ENCODE results near the gene PLAAT4.
"Not testable (repeated sequence)": the region's sequence is repeated elsewhere in the genome, so short reads cannot be mapped to it uniquely, and the experiment has no call there.

PLAAT4 gene

GRCh38 chr11:63521896-63522295 lies 14.7 kb upstream of the PLAAT4 start:
- Histone ChIP-seq H3K36me3 (replicated peaks) (no peaks in the 10 kb centered on the region), H3K4me3 (no peak overlapping the region), H3K9me3 (peaks cover 14% of the 10 kb centered on the region), H3K4me1 (peaks cover 5% of the 10 kb centered on the region), H3K27me3 (ENCODE audit: low read depth) (no peaks in the 10 kb centered on the region)
- DNase-seq (ENCODE audit: low spot score in 2 of 2), result no peak
- in situ Hi-C loops (cut with MboI; ENCODE audit: low sequenced_read_pairs), result no loop called here

- Histone ChIP-seq H3K4me1 (peaks cover 14% of the 10 kb centered on the region), H3K36me3 (replicated peaks) (no peaks in the 10 kb centered on the region), H3K27me3 (ENCODE audit: low read depth) (no peaks in the 10 kb centered on the region), H3K9me3 (peaks cover 14% of the 10 kb centered on the region), H3K4me3 (no peak overlapping the region)
- in situ Hi-C loops (cut with MboI; ENCODE audit: low sequenced_read_pairs), result no loop called here
- no peak for DNase-seq (ENCODE audit: low spot score in 2 of 2)
Observed at GRCh38 chr11:63523151-63523550, 13.5 kb upstream of the PLAAT4 start.

GRCh38 chr11:63527667-63528066 lies 8.9 kb upstream of the PLAAT4 start:
- Histone ChIP-seq H3K27me3 (ENCODE audit: low read depth) (no peaks in the 10 kb centered on the region), H3K4me1 (peaks cover 44% of the 10 kb centered on the region), H3K9me3 (peaks cover 11% of the 10 kb centered on the region), H3K36me3 (replicated peaks) (no peaks in the 10 kb centered on the region), H3K4me3 (0 out of 2 replicates have a peak overlapping the region, but pooled peaks have one; percentile 2)
- in situ Hi-C loops (cut with MboI; ENCODE audit: low sequenced_read_pairs), result no loop called here
- DNase-seq (ENCODE audit: low spot score in 2 of 2), result peak in 1 of 2 experiments; percentile 31

- H3K4me3 ChIP-seq; in situ Hi-C loops (cut with MboI; ENCODE audit: low sequenced_read_pairs); H3K27me3 ChIP-seq (ENCODE audit: low read depth); H3K36me3 ChIP-seq (replicated peaks): not testable (repeated sequence)
- Histone ChIP-seq H3K9me3 (peaks cover 11% of the 10 kb centered on the region), H3K4me1 (peaks cover 49% of the 10 kb centered on the region)
- peak in 1 of 2 experiments; percentile 66 for DNase-seq (ENCODE audit: low spot score in 2 of 2)
Observed at GRCh38 chr11:63528156-63528555, 8.5 kb upstream of the PLAAT4 start.

GRCh38 chr11:63528729-63529278 lies 7.8 kb upstream of the PLAAT4 start:
- H3K27me3 ChIP-seq (ENCODE audit: low read depth); DNase-seq (ENCODE audit: low spot score in 2 of 2); H3K36me3 ChIP-seq (replicated peaks); H3K9me3 ChIP-seq; in situ Hi-C loops (cut with MboI; ENCODE audit: low sequenced_read_pairs); H3K4me3 ChIP-seq: not testable (repeated sequence)
- H3K4me1 ChIP-seq, result peaks cover 56% of the 10 kb centered on the region

- DNase-seq (ENCODE audit: low spot score in 2 of 2); H3K27me3 ChIP-seq (ENCODE audit: low read depth); H3K9me3 ChIP-seq; H3K36me3 ChIP-seq (replicated peaks); in situ Hi-C loops (cut with MboI; ENCODE audit: low sequenced_read_pairs): not testable (repeated sequence)
- Histone ChIP-seq H3K4me1 (peaks cover 61% of the 10 kb centered on the region), H3K4me3 (peak overlapping the region; percentile 2; the same call in 1 of the 2 replicates)
Observed at GRCh38 chr11:63529373-63529772, 7.2 kb upstream of the PLAAT4 start.

- Histone ChIP-seq H3K36me3 (replicated peaks) (no peaks in the 10 kb centered on the region), H3K27me3 (ENCODE audit: low read depth) (no peaks in the 10 kb centered on the region), H3K4me1 (peaks cover 64% of the 10 kb centered on the region), H3K9me3 (no peaks in the 10 kb centered on the region), H3K4me3 (peak overlapping the region; percentile 2)
- DNase-seq (ENCODE audit: low spot score in 2 of 2), result peak; percentile 77 to 83
- in situ Hi-C loops (cut with MboI; ENCODE audit: low sequenced_read_pairs), result loop anchor here (5.0 kb wide), 1 partner anchor 82 kb away; the partner anchor contains the start of gene PLAAT3
Observed at GRCh38 chr11:63530021-63530420, 6.6 kb upstream of the PLAAT4 start.

GRCh38 chr11:63531074-63531792 lies 5.4 kb upstream of the PLAAT4 start:
- in situ Hi-C loops (cut with MboI; ENCODE audit: low sequenced_read_pairs), result loop anchor here (5.0 kb wide), 1 partner anchor 81 kb away; the partner anchor contains the start of gene PLAAT3
- peaks cover 64% of the 10 kb centered on the region for H3K4me1 ChIP-seq

GRCh38 chr11:63532117-63532516 lies 4.5 kb upstream of the PLAAT4 start:
- no peak overlapping the region for H3K4me3 ChIP-seq
- no peaks in the 10 kb centered on the region for H3K9me3 ChIP-seq
- in situ Hi-C loops (cut with MboI; ENCODE audit: low sequenced_read_pairs), result loop anchor here (5.0 kb wide), 1 partner anchor 80 kb away; the partner anchor contains the start of gene PLAAT3
- DNase-seq (ENCODE audit: low spot score in 2 of 2), result peak in 1 of 2 experiments; percentile 94
- no peaks in the 10 kb centered on the region for H3K36me3 ChIP-seq (replicated peaks)
- peaks cover 68% of the 10 kb centered on the region for H3K4me1 ChIP-seq
- H3K27me3 ChIP-seq (ENCODE audit: low read depth), result no peaks in the 10 kb centered on the region

More at GRCh38 chr11:63531074-63531792, 5.4 kb upstream of the PLAAT4 start:
- H3K9me3 ChIP-seq; H3K4me3 ChIP-seq; H3K36me3 ChIP-seq (replicated peaks); H3K27me3 ChIP-seq (ENCODE audit: low read depth): not testable (repeated sequence)
- peak; percentile 76 to 77 for DNase-seq (ENCODE audit: low spot score in 2 of 2)

GRCh38 chr11:63532799-63533475 lies 3.7 kb upstream of the PLAAT4 start:
- H3K4me3 ChIP-seq, result no peak overlapping the region
- H3K27me3 ChIP-seq (ENCODE audit: low read depth), result no peaks in the 10 kb centered on the region
- H3K9me3 ChIP-seq, result no peaks in the 10 kb centered on the region
- DNase-seq (ENCODE audit: low spot score in 2 of 2), result peak; percentile 35 to 53
- no peaks in the 10 kb centered on the region for H3K36me3 ChIP-seq (replicated peaks)
- in situ Hi-C loops (cut with MboI; ENCODE audit: low sequenced_read_pairs), result loop anchor here (5.0 kb wide), 1 partner anchor 79 kb away; the partner anchor contains the start of gene PLAAT3
- H3K4me1 ChIP-seq, result peaks cover 60% of the 10 kb centered on the region

- no peak for DNase-seq (ENCODE audit: low spot score in 2 of 2)
- no peak overlapping the region for H3K4me3 ChIP-seq
- no peaks in the 10 kb centered on the region for H3K9me3 ChIP-seq
- H3K27me3 ChIP-seq (ENCODE audit: low read depth), result no peaks in the 10 kb centered on the region
- peaks cover 52% of the 10 kb centered on the region for H3K4me1 ChIP-seq
- in situ Hi-C loops (cut with MboI; ENCODE audit: low sequenced_read_pairs), result loop anchor here (5.0 kb wide), 1 partner anchor 78 kb away; the partner anchor contains the start of gene PLAAT3
- no peaks in the 10 kb centered on the region for H3K36me3 ChIP-seq (replicated peaks)
Observed at GRCh38 chr11:63534076-63534475, 2.5 kb upstream of the PLAAT4 start.

GRCh38 chr11:63534895-63535461 lies 1.6 kb upstream of the PLAAT4 start:
- H3K9me3 ChIP-seq, result no peaks in the 10 kb centered on the region
- H3K4me1 ChIP-seq, result peaks cover 43% of the 10 kb centered on the region
- no peak overlapping the region for H3K4me3 ChIP-seq
- no peak for DNase-seq (ENCODE audit: low spot score in 2 of 2)
- no peaks in the 10 kb centered on the region for H3K27me3 ChIP-seq (ENCODE audit: low read depth)
- in situ Hi-C loops (cut with MboI; ENCODE audit: low sequenced_read_pairs), result loop anchor here (5.0 kb wide), 1 partner anchor 77 kb away; the partner anchor contains the start of gene PLAAT3
- no peaks in the 10 kb centered on the region for H3K36me3 ChIP-seq (replicated peaks)

- H3K27me3 ChIP-seq (ENCODE audit: low read depth), result no peaks in the 10 kb centered on the region
- no peaks in the 10 kb centered on the region for H3K36me3 ChIP-seq (replicated peaks)
- H3K4me1 ChIP-seq, result peaks cover 42% of the 10 kb centered on the region
- no peaks in the 10 kb centered on the region for H3K9me3 ChIP-seq
- H3K4me3 ChIP-seq, result no peak overlapping the region
- DNase-seq (ENCODE audit: low spot score in 2 of 2), result no peak
- in situ Hi-C loops (cut with MboI; ENCODE audit: low sequenced_read_pairs), result no loop called here
Observed at GRCh38 chr11:63535734-63536133, 874 bp upstream of the PLAAT4 start.

All from HAP-1 (cell line).